ENCODE results near the gene COPB1. TPM values are rescaled to one million over a fixed set of nuclear protein-coding genes. Genes with fewer than 3 reads are reported as not detected.

The COPB1 gene, protein sequence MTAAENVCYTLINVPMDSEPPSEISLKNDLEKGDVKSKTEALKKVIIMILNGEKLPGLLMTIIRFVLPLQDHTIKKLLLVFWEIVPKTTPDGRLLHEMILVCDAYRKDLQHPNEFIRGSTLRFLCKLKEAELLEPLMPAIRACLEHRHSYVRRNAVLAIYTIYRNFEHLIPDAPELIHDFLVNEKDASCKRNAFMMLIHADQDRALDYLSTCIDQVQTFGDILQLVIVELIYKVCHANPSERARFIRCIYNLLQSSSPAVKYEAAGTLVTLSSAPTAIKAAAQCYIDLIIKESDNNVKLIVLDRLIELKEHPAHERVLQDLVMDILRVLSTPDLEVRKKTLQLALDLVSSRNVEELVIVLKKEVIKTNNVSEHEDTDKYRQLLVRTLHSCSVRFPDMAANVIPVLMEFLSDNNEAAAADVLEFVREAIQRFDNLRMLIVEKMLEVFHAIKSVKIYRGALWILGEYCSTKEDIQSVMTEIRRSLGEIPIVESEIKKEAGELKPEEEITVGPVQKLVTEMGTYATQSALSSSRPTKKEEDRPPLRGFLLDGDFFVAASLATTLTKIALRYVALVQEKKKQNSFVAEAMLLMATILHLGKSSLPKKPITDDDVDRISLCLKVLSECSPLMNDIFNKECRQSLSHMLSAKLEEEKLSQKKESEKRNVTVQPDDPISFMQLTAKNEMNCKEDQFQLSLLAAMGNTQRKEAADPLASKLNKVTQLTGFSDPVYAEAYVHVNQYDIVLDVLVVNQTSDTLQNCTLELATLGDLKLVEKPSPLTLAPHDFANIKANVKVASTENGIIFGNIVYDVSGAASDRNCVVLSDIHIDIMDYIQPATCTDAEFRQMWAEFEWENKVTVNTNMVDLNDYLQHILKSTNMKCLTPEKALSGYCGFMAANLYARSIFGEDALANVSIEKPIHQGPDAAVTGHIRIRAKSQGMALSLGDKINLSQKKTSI
- total RNA-seq, result 100 to 1,000 TPM in 2 of 3 donors, 10 to 100 TPM in 1; 95.2 to 139 (median 115) TPM

DNA sequence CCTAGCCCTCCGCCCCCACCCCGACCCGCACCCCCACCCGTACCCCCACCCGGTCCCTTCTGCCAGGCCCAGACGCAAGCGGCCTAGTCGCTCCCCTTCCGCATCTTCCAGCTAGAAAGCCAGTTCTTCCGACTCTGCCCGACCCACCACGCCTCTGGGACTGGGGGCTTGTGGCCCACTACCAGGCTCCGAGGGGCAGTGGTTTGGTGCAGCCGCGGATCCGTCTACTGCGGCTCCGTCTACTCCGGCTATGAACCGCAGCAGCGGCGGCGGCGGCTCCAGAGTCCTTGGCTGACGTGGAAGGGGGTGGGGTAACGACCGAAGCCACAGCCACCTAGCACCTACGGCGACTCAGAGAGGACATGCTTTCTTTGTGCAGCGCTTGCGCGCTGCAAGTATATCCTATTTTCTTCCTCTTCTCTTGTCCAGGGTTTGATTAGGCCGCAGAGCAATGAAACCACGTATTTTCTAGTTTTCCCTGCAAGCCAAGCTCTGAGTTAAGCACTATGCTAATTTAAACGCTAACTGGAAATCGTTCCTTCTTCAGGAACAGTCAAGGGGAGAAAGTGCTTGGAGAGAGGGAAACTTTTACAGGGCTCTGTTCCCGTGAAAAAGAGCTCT, at the start of gene COPB1:
TSS of gene COPB1 (minus strand) at position 252 of the 621 bp plus-strand sequence. CDS start 883 bp downstream, outside the sequence.
- no peaks in the 10 kb centered on the region for H3K36me3 ChIP-seq

DNA sequence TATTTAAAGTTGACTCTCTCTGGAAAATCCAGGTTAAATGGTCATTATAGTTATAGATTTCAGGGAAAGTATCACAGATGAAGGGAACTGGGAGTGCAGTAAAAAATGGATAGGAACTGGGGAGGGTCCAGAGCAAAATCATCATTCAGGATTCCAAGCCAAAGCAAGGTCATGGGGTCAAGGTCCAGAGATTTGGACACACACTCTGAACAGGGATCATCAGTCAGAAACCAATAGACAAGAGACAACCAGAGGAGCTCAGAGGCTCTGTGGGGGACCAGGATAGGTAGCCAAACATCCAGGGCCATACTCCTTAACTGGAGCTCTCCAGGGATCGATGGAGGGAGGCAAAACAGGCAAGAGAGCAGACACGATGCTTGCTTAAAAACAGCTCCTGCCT, 47.8 kb upstream of the COPB1 start:
- TF ChIP-seq, protein P1, sequence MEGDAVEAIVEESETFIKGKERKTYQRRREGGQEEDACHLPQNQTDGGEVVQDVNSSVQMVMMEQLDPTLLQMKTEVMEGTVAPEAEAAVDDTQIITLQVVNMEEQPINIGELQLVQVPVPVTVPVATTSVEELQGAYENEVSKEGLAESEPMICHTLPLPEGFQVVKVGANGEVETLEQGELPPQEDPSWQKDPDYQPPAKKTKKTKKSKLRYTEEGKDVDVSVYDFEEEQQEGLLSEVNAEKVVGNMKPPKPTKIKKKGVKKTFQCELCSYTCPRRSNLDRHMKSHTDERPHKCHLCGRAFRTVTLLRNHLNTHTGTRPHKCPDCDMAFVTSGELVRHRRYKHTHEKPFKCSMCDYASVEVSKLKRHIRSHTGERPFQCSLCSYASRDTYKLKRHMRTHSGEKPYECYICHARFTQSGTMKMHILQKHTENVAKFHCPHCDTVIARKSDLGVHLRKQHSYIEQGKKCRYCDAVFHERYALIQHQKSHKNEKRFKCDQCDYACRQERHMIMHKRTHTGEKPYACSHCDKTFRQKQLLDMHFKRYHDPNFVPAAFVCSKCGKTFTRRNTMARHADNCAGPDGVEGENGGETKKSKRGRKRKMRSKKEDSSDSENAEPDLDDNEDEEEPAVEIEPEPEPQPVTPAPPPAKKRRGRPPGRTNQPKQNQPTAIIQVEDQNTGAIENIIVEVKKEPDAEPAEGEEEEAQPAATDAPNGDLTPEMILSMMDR (IDR thresholded peaks at IDR 0.05), result no peak
- no peak for TF ChIP-seq POLR2AphosphoS5 (IDR thresholded peaks at IDR 0.05)
- no peak for TF ChIP-seq POLR2A (IDR thresholded peaks at IDR 0.05)
- no peaks in the 10 kb centered on the region for H3K36me3 ChIP-seq
- H3K4me1 ChIP-seq, result no peaks in the 10 kb centered on the region
- intact Hi-C loops (cut with DNase I; ENCODE audit: low total_unique reads), result loop anchor here (10.0 kb wide), 1 partner anchor 347 kb away; the partner anchor contains the start of gene CYP2R1
- no peak for DNase-seq (ENCODE audit: low spot score in 2 of 2)
- H3K9me3 ChIP-seq, result no peaks in the 10 kb centered on the region
- H3K4me3 ChIP-seq, result no peak overlapping the region
- no peak overlapping the region for H3K27ac ChIP-seq
- H3K27me3 ChIP-seq, result no peaks in the 10 kb centered on the region

More for the DNA sequence above, at the start of gene COPB1:
- Histone ChIP-seq H3K9me3 (no peaks in the 10 kb centered on the region), H3K27me3 (no peaks in the 10 kb centered on the region), H3K4me1 (no peaks in the 10 kb centered on the region), H3K27ac (peak within 1 kb of the TSS; percentile 82 to 93), H3K4me3 (peak within 1 kb of the TSS; percentile 76 to 95 (median 87))
- intact Hi-C loops (cut with DNase I; ENCODE audit: low total_unique reads), result no loop called here
- peak; percentile 76 to 95 (median 93) for TF ChIP-seq POLR2AphosphoS5 (IDR thresholded peaks at IDR 0.05)
- TF ChIP-seq, protein P1 (IDR thresholded peaks at IDR 0.05), result no peak
- peak; percentile 71 for TF ChIP-seq POLR2A (IDR thresholded peaks at IDR 0.05)
- DNase-seq (ENCODE audit: low spot score in 2 of 2), result peak; percentile 88 to 90

DNA sequence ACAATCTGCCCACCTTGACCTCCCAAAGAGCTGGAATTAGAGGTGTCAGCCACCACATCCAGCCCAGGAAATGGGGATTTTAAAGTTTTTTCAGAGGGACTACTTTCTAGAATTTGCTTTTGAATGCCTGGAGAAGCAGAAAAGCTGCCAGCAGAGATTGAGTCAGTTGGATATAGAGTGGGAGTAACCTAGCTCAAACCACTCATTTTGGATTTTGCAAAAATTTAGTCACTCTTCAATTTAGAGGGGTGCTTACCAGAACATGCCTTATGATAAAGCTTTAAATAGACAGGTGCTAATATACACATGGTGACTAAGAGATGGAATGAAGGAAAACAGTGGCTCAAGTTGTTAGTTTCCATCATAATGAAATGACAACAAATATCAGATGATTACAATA, 47.1 kb upstream of the COPB1 start:
- TF ChIP-seq POLR2A (IDR thresholded peaks at IDR 0.05) (no peak), POLR2AphosphoS5 (IDR thresholded peaks at IDR 0.05) (no peak)
- TF ChIP-seq, protein P1 (IDR thresholded peaks at IDR 0.05), result no peak
- no peak overlapping the region for H3K4me3 ChIP-seq
- no peaks in the 10 kb centered on the region for H3K36me3 ChIP-seq
- H3K4me1 ChIP-seq, result no peaks in the 10 kb centered on the region
- H3K9me3 ChIP-seq, result no peaks in the 10 kb centered on the region
- DNase-seq (ENCODE audit: low spot score in 2 of 2), result no peak
- no peaks in the 10 kb centered on the region for H3K27me3 ChIP-seq
- no peak overlapping the region for H3K27ac ChIP-seq
- intact Hi-C loops (cut with DNase I; ENCODE audit: low total_unique reads), result loop anchor here (10.0 kb wide), 1 partner anchor 348 kb away; the partner anchor contains the start of gene CYP2R1

DNA sequence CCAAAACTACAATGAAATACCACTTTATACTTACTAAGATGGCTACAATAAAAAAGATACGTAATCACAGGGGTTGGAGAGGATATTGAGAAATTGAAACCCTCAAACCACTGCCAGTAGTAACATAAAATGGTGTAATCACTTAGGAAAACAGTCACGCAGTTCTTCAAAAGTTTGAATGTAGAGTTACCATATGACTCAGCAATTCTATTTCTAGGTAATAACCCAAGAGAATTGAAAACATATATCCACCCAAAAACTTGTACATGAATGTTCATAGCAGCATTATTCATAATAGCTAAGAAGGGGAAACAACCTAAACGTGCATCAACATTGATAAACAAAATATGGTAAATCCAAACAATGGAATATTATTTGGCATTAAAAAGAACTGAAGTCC, 45.0 kb upstream of the COPB1 start:
- intact Hi-C loops (cut with DNase I; ENCODE audit: low total_unique reads), result loop anchor here (10.0 kb wide), 1 partner anchor 350 kb away; the partner anchor contains the start of gene CYP2R1
- TF ChIP-seq, protein P1 (IDR thresholded peaks at IDR 0.05), result no peak
- TF ChIP-seq POLR2A (IDR thresholded peaks at IDR 0.05) (no peak), POLR2AphosphoS5 (IDR thresholded peaks at IDR 0.05) (no peak)
- Histone ChIP-seq H3K27ac (no peak overlapping the region), H3K9me3 (no peaks in the 10 kb centered on the region), H3K4me3 (no peak overlapping the region), H3K36me3 (no peaks in the 10 kb centered on the region), H3K27me3 (no peaks in the 10 kb centered on the region), H3K4me1 (no peaks in the 10 kb centered on the region)
- DNase-seq (ENCODE audit: low spot score in 2 of 2), result no peak
